HUES6 (cell line): ENCODE measurements around the gene EIF2S3.
"Not testable (repeated sequence)": the region's sequence is repeated elsewhere in the genome, so short reads cannot be mapped to it uniquely, and the experiment has no call there.

Experiments used
- H3K27ac ChIP-seq: 2 replicates; pipeline ENCODE4 v1.7.0; 2013; ENCODE audit warnings: low read depth, mild to moderate bottlenecking, low read length, inconsistent platforms
- H3K27me3 ChIP-seq: 2 replicates; pipeline ENCODE4 v1.6.1; 2013; ENCODE audit warnings: low read length; ENCODE audit not compliant: control insufficient read depth, insufficient read depth
- H3K36me3 ChIP-seq: 2 replicates; pipeline ENCODE4 v1.6.1; 2013; ENCODE audit warnings: low read length; ENCODE audit not compliant: control insufficient read depth, insufficient read depth
- H3K4me1 ChIP-seq: 2 replicates; pipeline ENCODE4 v1.6.1; 2013; ENCODE audit warnings: low read length; ENCODE audit not compliant: control insufficient read depth, insufficient read depth
- H3K4me3 ChIP-seq: 2 replicates; pipeline ENCODE4 v1.5.1; 2013; ENCODE audit warnings: low read depth, low read length
- H3K9ac ChIP-seq: one replicate; pipeline ENCODE4 v1.6.1; 2013; ENCODE audit warnings: mild to moderate bottlenecking, low read length
- H3K9me3 ChIP-seq: 2 replicates; pipeline ENCODE4 v1.6.1; 2013; ENCODE audit warnings: low read depth, low read length; ENCODE audit not compliant: control insufficient read depth, insufficient read depth

The EIF2S3 gene

DNA sequence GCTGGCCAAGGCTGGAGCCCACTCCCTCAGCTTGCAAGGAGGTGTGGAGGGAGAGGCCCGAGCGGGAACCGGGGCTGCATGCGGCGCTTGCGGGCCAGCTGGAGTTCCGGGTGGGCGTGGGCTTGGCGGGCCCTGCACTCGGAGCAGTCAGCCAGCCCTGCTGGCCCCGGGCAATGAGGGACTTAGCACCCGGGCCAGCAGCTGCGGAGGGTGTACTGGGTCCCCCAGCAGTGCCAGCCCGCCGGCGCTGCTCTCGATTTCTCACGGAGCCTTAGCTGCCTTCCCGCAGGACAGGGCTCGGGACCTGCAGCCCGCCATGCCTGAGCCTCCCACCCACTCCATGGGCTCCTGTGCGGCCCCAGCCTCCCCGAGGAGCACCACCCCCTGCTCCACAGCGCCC, 5.1 kb upstream of the EIF2S3 start:
- H3K9ac ChIP-seq, H3K36me3 ChIP-seq, H3K27ac ChIP-seq, H3K27me3 ChIP-seq, H3K4me3 ChIP-seq, H3K4me1 ChIP-seq, H3K9me3 ChIP-seq: not testable (repeated sequence)

DNA sequence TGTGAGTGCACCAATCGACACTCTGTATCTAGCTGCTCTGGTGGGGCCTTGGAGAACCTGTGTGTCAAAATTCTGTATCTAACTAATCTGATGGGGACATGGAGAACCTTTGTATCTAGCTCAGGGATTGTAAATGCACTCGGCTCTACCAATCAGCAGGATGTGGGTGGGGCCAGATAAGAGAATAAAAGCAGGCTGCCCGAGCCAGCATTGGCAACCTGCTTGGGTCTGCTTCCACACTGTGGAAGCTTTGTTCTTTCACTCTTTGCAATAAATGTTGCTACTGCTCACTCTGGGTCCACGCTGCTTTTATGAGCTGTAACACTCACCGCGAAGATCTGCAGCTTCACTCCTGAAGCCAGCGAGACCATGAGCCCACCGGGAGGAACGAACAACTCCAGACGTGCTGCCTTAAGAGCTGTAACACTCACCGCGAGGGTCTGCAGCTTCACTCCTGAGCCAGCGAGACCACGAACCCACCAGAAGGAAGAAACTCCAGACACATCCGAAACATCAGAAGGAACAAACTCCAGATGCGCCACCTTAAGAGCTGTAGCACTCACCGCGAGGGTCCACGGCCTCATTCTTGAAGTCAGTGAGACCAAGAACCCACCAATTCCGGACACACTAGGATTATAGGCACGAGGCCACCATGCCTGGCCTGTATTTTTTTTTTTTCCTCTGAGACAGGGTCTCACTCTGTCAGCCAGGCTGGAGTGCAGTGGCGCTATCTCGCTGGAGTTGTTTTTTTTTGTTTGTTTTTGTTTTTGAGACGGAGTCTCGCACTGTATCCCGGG, 4.0 kb upstream of the EIF2S3 start:
- not testable (repeated sequence) for H3K4me1 ChIP-seq, H3K9me3 ChIP-seq, H3K27ac ChIP-seq, H3K27me3 ChIP-seq, H3K36me3 ChIP-seq, H3K4me3 ChIP-seq, H3K9ac ChIP-seq

DNA sequence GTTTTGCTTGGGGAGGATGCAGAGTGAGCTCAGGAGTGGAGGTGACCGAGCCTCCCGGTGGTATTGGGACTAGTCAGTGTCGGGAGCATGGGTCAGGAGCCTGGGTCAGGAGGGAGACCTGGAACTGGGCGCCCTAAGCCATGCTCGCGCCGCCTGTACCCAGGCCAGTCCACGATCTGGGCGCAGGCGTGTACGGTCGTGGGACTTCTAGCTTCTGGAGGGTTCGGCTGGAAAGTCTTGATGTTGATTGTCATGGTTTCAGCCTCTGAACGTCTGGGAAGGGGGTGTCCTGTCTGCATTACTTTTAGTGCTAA, 244 bp downstream of the EIF2S3 start:
- Histone ChIP-seq H3K9ac (no peak overlapping the region), H3K27ac (no peak overlapping the region), H3K4me3 (no peak overlapping the region), H3K9me3 (no peaks in the 10 kb centered on the region), H3K27me3 (no peaks in the 10 kb centered on the region), H3K36me3 (peaks cover 36% of the 10 kb centered on the region), H3K4me1 (no peaks in the 10 kb centered on the region)

DNA sequence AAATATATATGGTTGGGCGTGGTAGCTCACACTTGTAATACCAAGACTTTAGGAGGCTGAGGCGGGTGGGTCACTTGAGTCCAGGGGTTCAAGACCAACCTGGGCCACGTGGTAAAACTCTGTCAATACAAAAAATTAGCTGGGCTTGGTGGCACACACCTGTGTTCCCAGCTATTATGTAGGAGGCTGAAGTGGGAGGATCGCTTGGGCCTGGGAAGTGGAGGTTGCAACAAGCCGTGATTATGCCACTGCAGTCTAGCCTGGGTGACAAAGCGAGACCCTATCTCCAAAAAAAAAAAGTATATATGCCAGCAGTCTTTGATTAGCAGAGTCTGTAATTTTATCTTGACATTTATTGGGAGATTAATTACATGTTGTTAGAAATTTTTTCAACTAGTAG, 8.7 kb downstream of the EIF2S3 start:
- peaks cover 98% of the 10 kb centered on the region for H3K36me3 ChIP-seq
- H3K4me3 ChIP-seq: no peak overlapping the region

DNA sequence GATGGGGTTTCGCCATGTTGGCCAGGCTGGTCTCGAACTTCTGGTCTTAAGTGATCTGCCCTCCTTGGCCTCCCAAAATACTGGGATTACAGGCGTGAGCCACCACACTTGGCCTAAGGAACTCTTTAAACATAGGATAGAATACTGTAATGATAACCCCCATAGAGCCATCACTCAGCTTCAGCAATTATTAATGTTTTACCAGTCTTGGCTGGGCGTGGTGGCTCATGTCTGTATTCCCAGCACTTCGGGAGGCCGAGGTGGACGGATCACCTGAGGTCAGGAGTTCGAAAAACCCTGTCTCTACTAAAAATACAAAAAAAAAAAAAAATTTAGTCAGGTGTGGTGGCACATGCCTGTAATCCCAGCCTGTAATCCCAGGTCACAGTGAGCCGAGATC, 15.1 kb downstream of the EIF2S3 start:
- H3K9me3 ChIP-seq: no peaks in the 10 kb centered on the region
- no peaks in the 10 kb centered on the region for H3K27me3 ChIP-seq
- H3K36me3 ChIP-seq: peaks cover 99% of the 10 kb centered on the region
- no peak overlapping the region for H3K27ac ChIP-seq
- no peak overlapping the region for H3K9ac ChIP-seq
- H3K4me1 ChIP-seq: no peaks in the 10 kb centered on the region
- no peak overlapping the region for H3K4me3 ChIP-seq

More for the DNA sequence above, 8.7 kb downstream of the EIF2S3 start:
- Histone ChIP-seq H3K9me3 (no peaks in the 10 kb centered on the region), H3K4me1 (no peaks in the 10 kb centered on the region), H3K27me3 (no peaks in the 10 kb centered on the region), H3K9ac (no peak overlapping the region), H3K27ac (no peak overlapping the region)

DNA sequence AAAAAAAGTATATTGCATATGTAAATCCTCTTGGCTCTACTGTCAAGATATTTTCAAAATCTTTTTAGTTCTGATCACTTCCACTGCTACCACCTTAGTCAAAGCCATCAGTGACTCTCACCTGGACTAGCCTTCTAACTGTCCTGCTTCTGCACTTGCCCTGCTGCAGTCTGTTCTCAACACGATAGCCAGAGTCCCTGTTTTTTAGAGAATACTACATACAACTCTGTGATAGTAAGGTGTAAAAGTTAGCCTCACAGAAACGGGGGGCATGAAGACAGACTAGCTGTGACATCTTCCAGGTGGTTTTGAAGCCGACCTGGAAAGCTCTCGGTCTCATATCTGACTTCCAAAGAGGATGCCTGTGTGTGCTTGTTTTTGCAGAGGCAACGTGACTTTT, 24.7 kb downstream of the EIF2S3 start:
- Histone ChIP-seq H3K27me3 (no peaks in the 10 kb centered on the region), H3K4me1 (no peaks in the 10 kb centered on the region), H3K27ac (no peak overlapping the region), H3K4me3 (no peak overlapping the region), H3K9ac (no peak overlapping the region), H3K36me3 (peaks cover 46% of the 10 kb centered on the region), H3K9me3 (no peaks in the 10 kb centered on the region)

DNA sequence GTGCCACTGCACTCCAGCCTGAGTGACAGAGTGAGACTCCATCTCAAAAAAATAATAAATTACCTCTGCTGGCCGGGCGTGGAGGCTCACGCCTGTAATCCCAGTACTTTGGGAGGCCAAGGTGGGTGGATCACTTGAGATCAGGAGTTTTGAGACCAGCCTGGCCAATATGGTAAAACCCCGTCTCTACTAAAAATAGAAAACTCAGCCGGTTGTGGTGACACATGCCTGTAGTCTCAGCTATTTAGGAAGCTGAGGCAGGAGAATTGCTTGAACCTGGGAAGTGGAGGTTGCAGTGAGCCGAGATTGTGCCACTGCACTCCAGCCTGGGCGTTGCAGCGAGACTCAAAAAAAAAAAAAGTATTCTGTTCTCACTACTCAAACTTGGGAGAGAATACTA, 25.5 kb downstream of the EIF2S3 start:
- not testable (repeated sequence) for H3K27ac ChIP-seq, H3K27me3 ChIP-seq, H3K9me3 ChIP-seq, H3K4me1 ChIP-seq, H3K4me3 ChIP-seq, H3K9ac ChIP-seq
- peaks cover 37% of the 10 kb centered on the region for H3K36me3 ChIP-seq

DNA sequence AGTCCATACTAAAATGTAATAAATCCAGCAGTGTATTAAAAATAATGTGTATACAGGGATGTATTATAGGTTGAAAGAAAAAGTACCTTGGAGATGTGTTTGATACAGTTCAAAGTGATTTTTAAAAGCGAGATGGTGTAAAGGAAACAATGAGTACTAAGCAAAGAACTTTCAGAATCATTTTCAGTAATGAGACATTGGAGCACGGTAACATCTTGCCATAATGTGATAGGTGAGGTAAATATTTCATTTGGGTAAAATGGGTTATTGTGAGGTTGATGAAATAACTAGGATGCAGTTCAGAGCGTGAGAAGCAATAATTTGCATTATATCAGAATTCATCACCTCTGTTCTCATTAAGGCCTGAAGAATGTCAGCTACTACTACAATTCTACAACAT, 25.9 kb downstream of the EIF2S3 start:
- Histone ChIP-seq H3K36me3 (peaks cover 33% of the 10 kb centered on the region), H3K27ac (no peak overlapping the region), H3K9ac (no peak overlapping the region), H3K9me3 (no peaks in the 10 kb centered on the region), H3K27me3 (no peaks in the 10 kb centered on the region), H3K4me1 (no peaks in the 10 kb centered on the region; the same call in 1 of the 2 replicates), H3K4me3 (no peak overlapping the region)

DNA sequence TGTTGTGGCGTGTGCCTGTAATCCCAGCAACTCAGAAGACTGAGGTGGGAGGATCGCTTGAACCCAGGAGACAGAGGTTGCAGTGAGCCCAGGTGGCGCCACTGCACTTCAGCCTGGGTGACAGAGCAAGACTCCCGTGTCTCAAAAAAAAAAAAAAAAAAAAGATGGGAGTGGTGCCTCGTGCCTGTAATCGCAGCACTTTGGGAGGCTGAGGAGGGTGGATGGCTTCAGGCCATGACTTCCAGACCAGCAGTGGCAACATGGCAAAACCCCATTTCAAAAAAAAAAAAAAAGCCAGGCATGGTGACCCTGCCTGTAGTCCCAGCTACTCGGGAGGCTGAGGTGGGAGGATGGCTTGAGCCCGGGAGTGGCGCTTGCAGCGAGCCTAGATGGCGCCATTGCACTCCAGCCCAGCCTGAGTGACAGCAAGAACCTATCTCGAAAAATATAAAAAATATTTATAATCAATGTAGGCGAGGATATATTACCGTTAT, 27.0 kb downstream of the EIF2S3 start:
- Histone ChIP-seq H3K4me3 (no peak overlapping the region), H3K9me3 (no peaks in the 10 kb centered on the region), H3K36me3 (peaks cover 23% of the 10 kb centered on the region), H3K9ac (no peak overlapping the region), H3K27ac (no peak overlapping the region), H3K4me1 (no peaks in the 10 kb centered on the region; the same call in 1 of the 2 replicates), H3K27me3 (no peaks in the 10 kb centered on the region)

DNA sequence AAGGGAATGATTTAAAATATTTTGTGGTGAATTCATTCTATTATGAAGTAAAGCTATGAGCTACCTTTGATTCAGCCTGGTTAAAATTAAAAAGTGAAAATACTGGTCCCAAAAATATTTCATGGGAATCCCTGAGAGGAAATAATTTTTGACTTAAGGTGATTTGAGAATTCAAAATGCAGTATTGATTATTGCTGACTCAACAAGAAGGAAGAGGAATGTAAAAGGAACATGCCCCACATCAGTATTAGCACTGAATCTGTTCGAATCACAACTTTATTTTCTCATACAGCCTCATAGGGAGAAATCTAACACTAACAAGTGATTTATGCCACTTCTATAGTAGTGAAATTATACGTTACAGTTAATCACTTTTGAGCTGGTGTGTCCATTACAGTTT, 27.7 kb downstream of the EIF2S3 start:
- Histone ChIP-seq H3K4me3 (no peak overlapping the region), H3K9ac (no peak overlapping the region), H3K9me3 (no peaks in the 10 kb centered on the region), H3K27ac (no peak overlapping the region), H3K4me1 (no peaks in the 10 kb centered on the region; the same call in 1 of the 2 replicates), H3K36me3 (peaks cover 15% of the 10 kb centered on the region), H3K27me3 (no peaks in the 10 kb centered on the region)

DNA sequence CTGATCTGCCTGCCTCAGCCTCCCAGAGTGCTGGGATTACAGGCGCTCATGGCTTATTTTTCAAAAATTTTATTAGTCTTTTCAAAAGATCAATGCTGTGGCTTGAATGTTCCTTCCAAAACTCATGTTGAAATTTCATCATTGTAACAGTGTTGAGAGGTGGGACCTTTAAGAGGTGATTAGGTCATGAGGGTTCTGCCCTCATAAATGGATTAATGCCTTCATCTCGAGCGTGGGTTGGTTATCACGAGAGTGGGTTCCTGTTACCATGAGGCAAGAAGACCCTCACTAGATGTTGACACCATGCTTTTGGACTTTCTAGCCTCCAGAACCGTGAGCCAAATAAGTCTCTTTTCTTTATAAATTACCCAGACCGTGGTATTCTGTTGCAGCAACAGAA, 30.3 kb downstream of the EIF2S3 start:
- H3K9ac ChIP-seq: no peak overlapping the region
- H3K9me3 ChIP-seq: no peaks in the 10 kb centered on the region
- H3K4me1 ChIP-seq: no peaks in the 10 kb centered on the region; the same call in 1 of the 2 replicates
- no peaks in the 10 kb centered on the region for H3K27me3 ChIP-seq
- no peaks in the 10 kb centered on the region for H3K36me3 ChIP-seq
- H3K27ac ChIP-seq: no peak overlapping the region
- H3K4me3 ChIP-seq: no peak overlapping the region
